Mammary epithelial cell (primary cell): ENCODE measurements around the gene ULBP3.

Experiments used
- CTCF ChIP-seq, 2 donors: IDR thresholded peaks in 1 of 2; conservative IDR thresholded peaks in 1 of 2; 2 replicates each; pipeline ENCODE4 v1.5.1; 2011 to 2012; ENCODE audit warnings: inconsistent platforms in 2 of 2, low read length in 2 of 2, mild to moderate bottlenecking in 2 of 2, control low read depth in 1 of 2, low read depth in 1 of 2; ENCODE audit not compliant: insufficient read depth in 1 of 2; ENCODE audit errors: extremely low read depth in 1 of 2
- EZH2 ChIP-seq: IDR thresholded peaks from 2 replicates; pipeline ENCODE4 v1.6.1; 2012; ENCODE audit warnings: low read length, inconsistent platforms, borderline replicate concordance

DNA sequence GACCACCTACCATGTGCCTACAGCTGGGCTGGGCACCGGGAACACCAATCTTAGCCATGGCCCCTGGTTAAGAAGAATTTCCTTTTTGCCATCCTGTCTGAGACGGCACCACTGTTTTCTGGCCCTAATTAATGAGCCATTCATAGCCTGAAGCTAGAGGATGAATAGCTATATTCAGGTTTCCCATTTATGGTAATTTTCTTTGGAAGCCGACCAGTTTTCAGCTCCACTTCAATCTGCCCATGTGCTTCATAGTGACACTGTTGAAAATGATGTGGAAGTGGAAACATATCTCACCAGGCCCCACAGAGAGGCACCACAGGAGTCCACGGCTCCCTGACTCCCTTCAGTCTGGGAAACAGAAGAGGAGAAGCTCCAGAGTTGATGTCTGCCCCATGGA, 22.6 kb upstream of the ULBP3 start:
- TF ChIP-seq EZH2 = no peak
- no peak for TF ChIP-seq CTCF (conservative IDR thresholded peaks at IDR 0.05 in 1 of 2, IDR thresholded peaks at IDR 0.05 in 1 of 2; ENCODE audit: extremely low read depth in 1 of 2, insufficient read depth in 1 of 2, low read depth in 1 of 2, low read length in 2 of 2)
